PC-9 (cell line): ENCODE data around the gene DZIP1. TPM values are rescaled to one million over a fixed set of nuclear protein-coding genes. Genes with fewer than 3 reads are reported as not detected.

Experiments used
- BruUV-seq: library from RNA; stranded (reverse); fragments of 400-500 nt; replicated peaks from 2 replicates; lab custom pipeline; 2021; lab: Mats Ljungman, UMichigan
- CTCF ChIA-PET: fragments of 300-600 bp; sonication (Branson Sonifier 250); formaldehyde crosslinking; loops from one replicate; lab custom pipeline; 2022; ENCODE audit warnings: antibody characterized with exemption; lab: Charles Lee
- POLR2A ChIA-PET: fragments of 300-600 bp; sonication (Branson Sonifier 250); formaldehyde crosslinking; loops from one replicate; lab custom pipeline; 2022; ENCODE audit warnings: antibody characterized with exemption; ENCODE audit not compliant: unreplicated experiment; lab: Charles Lee
- DNase-seq, 2 experiments: peaks; one replicate each; pipeline versions ENCODE4 v3.0.0 to v3.0.0-alpha.2; 2015 to 2022; ENCODE audit warnings: mixed read lengths in 1 of 2
- H2AFZ ChIP-seq: fragments of 200-600 bp; sonication (generic); 2 replicates; pipeline ENCODE4 v1.8.1; 2017; ENCODE audit warnings: antibody characterized with exemption
- H3F3A ChIP-seq: fragments of 200-600 bp; sonication (generic); 2 replicates; pipeline ENCODE4 v1.8.1; 2017; ENCODE audit warnings: antibody characterized with exemption, mild to moderate bottlenecking, low read depth; ENCODE audit not compliant: insufficient read depth
- H3K27ac ChIP-seq: fragments of 200-600 bp; sonication (generic); 2 replicates; pipeline ENCODE4 v1.6.1; 2016; ENCODE audit warnings: mixed run types
- H3K27me3 ChIP-seq: fragments of 200-600 bp; sonication (generic); 2 replicates; pipeline ENCODE4 v1.6.1; 2016; ENCODE audit warnings: low read depth, mixed run types; ENCODE audit not compliant: insufficient read depth
- H3K36me3 ChIP-seq: fragments of 200-600 bp; sonication (generic); 2 replicates; pipeline ENCODE4 v1.6.1; 2016; ENCODE audit warnings: low read depth, mixed run types
- H3K4me1 ChIP-seq: fragments of 200-600 bp; sonication (generic); replicated peaks from 2 replicates; pipeline ENCODE4 v1.6.1; 2016; ENCODE audit warnings: mixed run types; ENCODE audit not compliant: insufficient read depth
- H3K4me2 ChIP-seq: fragments of 200-600 bp; sonication (generic); 2 replicates; pipeline ENCODE4 v1.6.1; 2017; ENCODE audit warnings: mixed run types
- H3K4me3 ChIP-seq: fragments of 200-600 bp; sonication (generic); 2 replicates; pipeline ENCODE4 v1.6.1; 2016; ENCODE audit warnings: mixed run types
- H3K79me2 ChIP-seq: fragments of 200-600 bp; sonication (generic); 2 replicates; pipeline ENCODE4 v1.6.1; 2017; ENCODE audit warnings: low read depth, mixed run types
- H3K9me2 ChIP-seq: fragments of 200-600 bp; sonication (generic); 2 replicates; pipeline ENCODE4 v1.8.1; 2017; ENCODE audit warnings: mild to moderate bottlenecking; ENCODE audit not compliant: insufficient read depth
- H3K9me3 ChIP-seq: fragments of 200-600 bp; sonication (generic); 2 replicates; pipeline ENCODE4 v1.8.1; 2016; ENCODE audit warnings: low read depth; ENCODE audit not compliant: insufficient read depth
- H4K20me1 ChIP-seq: fragments of 200-600 bp; sonication (generic); 2 replicates; pipeline ENCODE4 v1.8.1; 2017; ENCODE audit not compliant: insufficient read depth
- CTCF ChIP-seq: fragments of 200-600 bp; sonication (generic); conservative IDR thresholded peaks from 2 replicates; pipeline ENCODE4 v1.6.1; 2017; ENCODE audit warnings: mixed run types, antibody characterized with exemption, mild to moderate bottlenecking, moderate library complexity
- EZH2 ChIP-seq: fragments of 200-600 bp; sonication (generic); IDR thresholded peaks from 2 replicates; pipeline ENCODE4 v1.8.0; 2017; ENCODE audit warnings: antibody characterized with exemption, low read depth
- intact Hi-C: fragments of 100-400 bp; cut with micrococcal nuclease; formaldehyde crosslinking; loops from one replicate; pipeline ENCODE4 v1.10.0; 2022; ENCODE audit not compliant: unreplicated experiment
- total RNA-seq: library from RNA; stranded (reverse); gene quantifications from 2 replicates; pipeline ENCODE4 v1.2.3, GENCODE V29; 2021

DZIP1 gene
- total RNA-seq, 1 experiment from 2014 or later: not detected

GRCh38 chr13:95628488-95628887 is 16.0 kb downstream of the DZIP1 start:
- no peaks in the 10 kb centered on the region for H3K9me3 ChIP-seq
- no peaks in the 10 kb centered on the region for H3K9me2 ChIP-seq
- H3K4me2 ChIP-seq: no peak overlapping the region
- intact Hi-C loops: no loop called here
- H2AFZ ChIP-seq: no peak overlapping the region
- H3K36me3 ChIP-seq: no peaks in the 10 kb centered on the region
- no peaks in the 10 kb centered on the region for H4K20me1 ChIP-seq
- no TSS peak for BruUV-seq
- H3K4me3 ChIP-seq: no peak overlapping the region
- no peak for TF ChIP-seq EZH2
- TF ChIP-seq CTCF: no peak
- no peaks in the 10 kb centered on the region for H3K4me1 ChIP-seq
- CTCF ChIA-PET: no interaction called here
- H3F3A ChIP-seq: no peaks in the 10 kb centered on the region
- H3K79me2 ChIP-seq: no peaks in the 10 kb centered on the region
- no peak for DNase-seq
- H3K27ac ChIP-seq: no peak overlapping the region
- no peaks in the 10 kb centered on the region for H3K27me3 ChIP-seq
- POLR2A ChIA-PET: no interaction called here

- no peak for TF ChIP-seq CTCF
- no peak for TF ChIP-seq EZH2
- no peaks in the 10 kb centered on the region for H3K79me2 ChIP-seq
- no peak overlapping the region for H3K4me3 ChIP-seq
- H3K4me2 ChIP-seq: no peak overlapping the region
- no peaks in the 10 kb centered on the region for H3K36me3 ChIP-seq
- H3K9me3 ChIP-seq: no peaks in the 10 kb centered on the region
- H2AFZ ChIP-seq: no peak overlapping the region
- POLR2A ChIA-PET: no interaction called here
- no peaks in the 10 kb centered on the region for H4K20me1 ChIP-seq
- H3K27ac ChIP-seq: no peak overlapping the region
- no peaks in the 10 kb centered on the region for H3K27me3 ChIP-seq
- no TSS peak for BruUV-seq
- intact Hi-C loops: no loop called here
- no peaks in the 10 kb centered on the region for H3K9me2 ChIP-seq
- no peak for DNase-seq
- no peaks in the 10 kb centered on the region for H3K4me1 ChIP-seq
- H3F3A ChIP-seq: no peaks in the 10 kb centered on the region
- CTCF ChIA-PET: no interaction called here
Measured at GRCh38 chr13:95627590-95627989, 16.9 kb downstream of the DZIP1 start.

GRCh38 chr13:95626768-95627167 is 17.7 kb downstream of the DZIP1 start:
- POLR2A ChIA-PET: no interaction called here
- Histone ChIP-seq H3K79me2 (no peaks in the 10 kb centered on the region), H3K4me1 (no peaks in the 10 kb centered on the region), H3K4me3 (no peak overlapping the region), H3K9me2 (no peaks in the 10 kb centered on the region), H3K27ac (no peak overlapping the region), H3K27me3 (no peaks in the 10 kb centered on the region), H3K36me3 (no peaks in the 10 kb centered on the region), H4K20me1 (no peaks in the 10 kb centered on the region), H3K4me2 (no peak overlapping the region), H3K9me3 (no peaks in the 10 kb centered on the region), H2AFZ (no peak overlapping the region), H3F3A (no peaks in the 10 kb centered on the region)
- no TSS peak for BruUV-seq
- intact Hi-C loops: no loop called here
- no peak for DNase-seq
- CTCF ChIA-PET: no interaction called here
- TF ChIP-seq EZH2 (no peak), CTCF (no peak)
